ENCODE results near the gene ATR.
"Not testable (repeated sequence)": the region's sequence is repeated elsewhere in the genome, so short reads cannot be mapped to it uniquely, and the experiment has no call there.

ATR gene

GRCh38 chr3:142445816-142446254 is 132.7 kb downstream of the ATR start:
- peak; percentile 36 for DNase-seq

GRCh38 chr3:142444343-142444742 is 134.2 kb downstream of the ATR start:
- no peak for DNase-seq

GRCh38 chr3:142443060-142443459 is 135.5 kb downstream of the ATR start:
- DNase-seq, result not testable (repeated sequence)

GRCh38 chr3:142439499-142440220 is 138.9 kb downstream of the ATR start:
- not testable (repeated sequence) for DNase-seq

- not testable (repeated sequence) for DNase-seq
Observed at GRCh38 chr3:142438096-142438495, 140.4 kb downstream of the ATR start.

GRCh38 chr3:142436951-142437585 is 141.5 kb downstream of the ATR start:
- no peak for DNase-seq

GRCh38 chr3:142434503-142434902 is 144.0 kb downstream of the ATR start:
- DNase-seq, result no peak

GRCh38 chr3:142433110-142433509 is 145.4 kb downstream of the ATR start:
- DNase-seq, result no peak

GRCh38 chr3:142429582-142429981 is 149.0 kb downstream of the ATR start:
- DNase-seq, result no peak

- no peak for DNase-seq
Observed at GRCh38 chr3:142424754-142425153, 153.8 kb downstream of the ATR start.

GRCh38 chr3:142418926-142419592 is 159.5 kb downstream of the ATR start:
- no peak for DNase-seq

- DNase-seq, result no peak
Observed at GRCh38 chr3:142417302-142417701, 161.2 kb downstream of the ATR start.

GRCh38 chr3:142400537-142400936 is 178.0 kb downstream of the ATR start:
- not testable (repeated sequence) for DNase-seq
